HG03521 (cell line): ENCODE measurements around the gene EIPR1.
A peak's percentile ranks its signal among the peaks of the same experiment; 100 is the strongest.

Experiments
- ATAC-seq: cut with Tn5 transposase; IDR thresholded peaks from one replicate; pipeline ENCODE4 v1.9.1; 2021; ENCODE audit warnings: mild to moderate bottlenecking, moderate library complexity; ENCODE audit not compliant: unreplicated experiment

The EIPR1 gene

DNA sequence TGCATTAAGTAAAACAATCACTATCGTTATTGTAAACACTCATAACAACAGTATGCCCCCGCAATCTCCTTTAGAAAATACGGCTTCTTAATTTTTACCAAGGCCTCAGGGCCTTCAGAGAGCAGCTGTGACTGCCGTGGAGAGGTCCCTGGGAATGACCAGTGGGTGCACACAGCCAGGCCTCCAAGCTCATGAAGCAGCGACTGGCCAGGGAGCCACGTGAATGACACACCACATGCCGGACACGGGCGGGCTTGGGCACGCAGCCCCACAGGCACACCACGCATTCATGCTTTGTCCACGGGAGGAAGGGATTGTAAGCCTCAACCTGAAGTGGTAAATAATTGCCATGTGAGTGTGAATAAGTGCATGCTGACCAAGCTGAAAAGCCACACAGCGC is 121.0 kb downstream of the EIPR1 start:
- ATAC-seq = no peak

DNA sequence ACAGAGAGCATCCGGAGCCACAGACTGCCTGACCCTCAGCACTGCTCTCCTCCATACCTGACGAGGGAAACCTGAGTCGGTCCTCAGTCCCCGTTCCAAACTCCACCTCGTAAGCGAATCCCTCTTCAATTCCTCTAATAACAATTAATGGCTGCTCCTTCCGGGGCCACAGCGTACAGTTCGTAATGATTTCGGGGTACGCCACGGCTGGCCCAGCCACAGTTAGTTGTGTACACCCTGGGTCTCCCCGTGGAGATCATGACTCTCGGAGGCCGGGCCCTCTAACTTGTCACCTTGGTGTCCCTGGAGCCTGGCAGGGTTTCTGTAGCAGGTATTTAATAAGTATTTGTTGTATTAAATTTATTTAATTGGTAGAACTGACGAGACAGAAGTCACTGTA is 121.5 kb downstream of the EIPR1 start:
- no peak for ATAC-seq

GRCh38 chr2:3254442-3254941 is 123.1 kb downstream of the EIPR1 start:
- peak; percentile 62 for ATAC-seq

DNA sequence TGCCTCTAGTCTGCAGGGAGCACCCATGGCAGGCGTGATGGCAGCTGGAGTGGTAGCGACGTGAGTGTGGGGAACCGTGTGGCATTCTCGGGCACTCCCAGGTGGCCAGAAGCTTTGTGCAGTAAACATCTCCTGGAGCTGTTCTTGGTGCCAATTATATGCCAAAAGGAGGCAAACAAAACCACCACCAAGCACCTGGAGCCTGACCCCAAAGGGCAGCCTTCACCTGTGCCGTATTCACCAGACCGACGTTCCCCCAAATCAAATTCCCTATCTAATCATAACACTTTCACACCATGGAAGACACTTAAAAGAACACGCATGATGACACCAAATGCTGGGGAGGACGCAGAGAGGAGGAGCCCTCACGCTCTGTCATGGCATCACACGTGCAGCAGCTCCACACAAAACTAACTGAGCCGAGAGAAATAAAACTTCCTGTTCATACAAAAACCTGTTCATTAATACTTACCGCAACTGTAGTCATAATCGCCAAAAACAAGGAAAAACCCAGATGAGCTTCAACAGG is 123.6 kb downstream of the EIPR1 start:
- ATAC-seq = no peak

DNA sequence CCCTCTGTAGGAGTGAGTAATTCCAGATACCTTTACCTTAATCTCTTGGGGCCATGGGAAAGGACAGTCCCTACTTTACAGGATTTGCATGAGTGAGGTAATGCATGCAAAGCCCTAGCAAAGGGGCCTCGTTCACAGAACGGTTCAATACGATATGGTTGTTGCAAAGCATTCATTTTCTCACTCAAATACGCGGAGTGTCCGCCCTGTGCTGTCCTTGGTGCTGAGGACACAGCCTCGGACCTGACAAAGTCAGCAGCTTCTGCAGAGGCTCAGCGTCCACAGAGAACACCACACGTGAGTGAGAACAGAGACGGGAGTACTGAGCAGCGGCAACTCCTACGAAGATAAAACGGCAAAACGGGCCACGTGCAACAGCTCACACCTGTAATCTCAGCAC is 125.7 kb downstream of the EIPR1 start:
- no peak for ATAC-seq

DNA sequence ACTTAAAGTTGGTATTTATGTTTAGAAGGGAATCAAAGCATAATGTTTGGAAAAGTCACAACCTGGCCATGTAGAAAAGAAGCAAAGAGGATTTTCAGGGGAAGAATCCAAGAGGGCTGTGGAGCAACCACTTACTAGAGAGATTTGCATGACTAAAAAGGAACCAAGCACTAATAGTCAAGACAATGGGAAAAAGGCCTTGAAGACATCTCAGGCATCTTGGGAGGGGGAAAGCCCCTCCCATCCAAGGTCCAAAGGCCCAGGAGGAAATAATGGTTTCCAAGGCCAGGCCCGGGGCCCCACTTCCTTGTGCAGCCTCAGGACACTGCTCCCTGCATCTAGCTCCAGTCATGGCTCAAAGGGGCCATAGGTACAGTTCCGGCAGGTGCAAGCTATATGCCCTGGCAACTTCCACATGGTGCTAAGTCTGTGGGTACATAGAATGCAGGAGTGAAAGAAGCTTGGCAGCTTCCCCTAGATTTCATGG is 128.1 kb downstream of the EIPR1 start:
- no peak for ATAC-seq

- no peak for ATAC-seq
These were observed 128.7 kb downstream of the EIPR1 start for GRCh38 chr2:3248754-3249475.

DNA sequence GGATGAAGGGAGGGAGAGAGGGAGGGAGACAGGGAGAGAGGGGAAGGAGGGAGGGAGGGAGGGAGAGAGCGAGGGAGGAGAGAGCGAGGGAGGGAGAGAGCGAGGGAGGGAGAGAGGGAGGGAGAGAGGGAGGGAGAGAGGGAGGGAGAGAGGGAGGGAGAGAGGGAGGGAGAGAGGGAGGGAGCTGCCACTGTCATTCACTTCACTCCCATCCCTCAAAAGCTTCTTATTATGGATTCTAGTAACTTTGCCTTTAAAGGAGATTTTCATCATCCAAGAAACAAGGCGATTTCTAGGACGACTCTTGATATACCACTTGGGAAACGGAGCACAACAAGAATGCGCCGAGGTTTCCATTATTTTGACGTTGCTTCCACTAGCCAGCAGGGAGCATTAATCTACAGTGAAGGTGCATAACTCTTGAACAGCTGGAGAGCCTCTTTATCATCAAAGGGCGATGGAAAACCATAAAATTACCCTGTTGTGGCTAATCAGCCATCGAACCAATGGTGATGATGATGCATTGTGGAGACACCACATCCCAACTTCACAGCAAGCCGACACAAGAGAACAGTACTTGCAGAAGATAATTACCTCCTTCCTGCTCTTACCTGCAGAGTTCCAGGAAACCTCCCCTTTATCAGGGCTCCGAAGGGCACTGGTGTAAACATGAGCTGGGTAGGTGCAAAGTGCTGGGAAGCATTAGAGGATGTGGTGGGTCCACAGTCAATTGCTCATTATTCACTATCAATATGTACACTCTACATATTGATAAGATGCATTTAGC is 130.5 kb downstream of the EIPR1 start:
- ATAC-seq = no peak

- no peak for ATAC-seq
These were observed 131.2 kb downstream of the EIPR1 start for GRCh38 chr2:3246406-3246805.

DNA sequence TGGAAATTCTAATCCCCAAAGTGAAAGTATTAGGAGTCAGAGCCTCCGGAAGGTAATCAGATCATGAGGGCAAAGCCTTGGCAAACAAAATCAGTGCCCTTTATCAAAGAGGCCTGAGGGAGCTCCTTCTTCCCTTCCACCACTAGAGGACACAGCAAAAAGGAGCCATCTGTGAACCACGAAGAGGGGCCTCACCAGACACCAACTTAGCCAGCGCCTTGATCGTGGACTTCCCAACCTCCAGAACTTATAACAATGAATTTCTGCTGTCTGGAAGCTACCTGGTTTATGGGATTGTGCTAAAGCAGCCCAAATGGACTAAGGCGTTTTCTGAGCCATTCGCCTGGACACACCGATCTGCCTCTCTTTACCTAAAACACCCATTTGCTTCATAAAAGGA is 133.1 kb downstream of the EIPR1 start:
- no peak for ATAC-seq

DNA sequence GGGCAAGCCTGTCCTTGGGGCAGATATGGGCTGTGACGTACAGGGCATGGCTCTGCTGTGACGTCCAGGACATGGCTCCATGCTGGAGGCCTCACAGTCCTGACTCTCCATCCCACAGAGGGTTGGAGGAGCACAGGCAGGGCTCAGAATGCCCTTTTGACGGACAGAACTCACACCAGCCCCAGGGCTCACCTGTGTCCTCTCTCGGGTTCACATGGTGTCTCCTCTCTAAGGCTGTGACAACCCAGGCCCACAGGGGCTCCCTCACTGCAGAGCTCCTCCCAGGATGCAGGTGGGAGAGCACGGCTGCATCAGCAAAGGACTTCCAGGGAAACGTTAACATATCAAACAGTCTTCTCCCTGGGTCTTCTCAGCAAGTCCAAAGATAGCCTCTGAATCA is 133.8 kb downstream of the EIPR1 start:
- ATAC-seq = no peak

DNA sequence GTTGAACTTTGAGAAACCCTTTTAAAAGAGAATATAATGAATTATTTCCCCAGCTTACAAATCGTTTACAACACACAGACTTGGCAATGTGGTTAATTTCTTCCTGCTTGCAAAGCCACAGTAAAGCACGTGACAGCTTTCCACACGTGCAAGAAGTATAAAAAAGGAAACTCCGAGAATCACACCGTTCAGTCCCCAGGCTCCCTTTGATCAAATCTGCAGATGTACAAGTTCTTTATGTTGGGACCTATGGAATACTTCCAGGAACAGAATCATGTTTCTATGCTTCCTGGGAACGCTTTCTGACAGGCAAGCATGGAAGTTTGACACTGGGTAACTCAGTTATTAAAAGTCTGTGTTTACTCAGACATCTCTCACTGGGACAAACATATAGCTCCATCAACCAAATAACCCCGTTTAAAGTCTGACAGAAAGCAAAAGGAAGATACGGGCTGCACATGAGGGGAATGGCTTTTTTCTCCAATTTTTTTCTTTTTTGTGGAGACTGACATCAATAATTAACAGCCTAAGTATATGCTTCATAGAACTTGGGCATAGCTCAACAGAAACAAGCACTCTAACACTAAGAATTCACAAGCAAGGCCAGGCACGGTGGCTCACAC is 134.8 kb downstream of the EIPR1 start:
- ATAC-seq = peak; percentile 71

- ATAC-seq = no peak
These were observed 135.5 kb downstream of the EIPR1 start for GRCh38 chr2:3241971-3242746.

- no peak for ATAC-seq
These were observed 138.4 kb downstream of the EIPR1 start for GRCh38 chr2:3238951-3239841.

GRCh38 chr2:3236300-3237045 is 141.1 kb downstream of the EIPR1 start:
- ATAC-seq = no peak

GRCh38 chr2:3233877-3234276 is 143.7 kb downstream of the EIPR1 start:
- no peak for ATAC-seq

- no peak for ATAC-seq
These were observed 148.4 kb downstream of the EIPR1 start for GRCh38 chr2:3229221-3229620.

GRCh38 chr2:3224681-3225080 is 152.9 kb downstream of the EIPR1 start:
- no peak for ATAC-seq
